Body of pancreas (tissue), 4 donors: ENCODE measurements around the gene KDM4C. TPM values are rescaled to one million over a fixed set of nuclear protein-coding genes. Genes with fewer than 3 reads are reported as not detected.

Source experiments
- ATAC-seq: fragments of 150-250 bp; one replicate; pipeline ENCODE4 v1.9.1; 2016
- DNase-seq, 4 donors: peaks; one replicate each; pipeline ENCODE4 v3.0.0-alpha.2; 2019
- H3K27ac ChIP-seq, 4 donors: fragments of 200-600 bp; sonication (generic); 1 replicate in 3 of 4; 2 replicates in 1 of 4; pipeline versions ENCODE4 v1.5.1 to v1.6.1; 2016 to 2019; ENCODE audit warnings: mild to moderate bottlenecking in 1 of 4, mixed read lengths in 1 of 4, moderate library complexity in 1 of 4
- H3K27me3 ChIP-seq, 2 donors: fragments of 200-600 bp; sonication (generic); one replicate each; pipeline ENCODE4 v1.6.0; 2016; ENCODE audit warnings: mild to moderate bottlenecking in 1 of 2
- H3K36me3 ChIP-seq, 2 donors: fragments of 200-600 bp; sonication (generic); replicated peaks in 1 of 2; 2 replicates each; pipeline ENCODE4 v1.5.1; 2016; ENCODE audit warnings: low read depth in 2 of 2; ENCODE audit not compliant: insufficient read depth in 1 of 2
- H3K4me1 ChIP-seq: fragments of 200-600 bp; sonication (generic); one replicate; pipeline ENCODE4 v1.6.0; 2016
- H3K4me3 ChIP-seq, 2 donors: fragments of 200-600 bp; sonication (generic); 1 replicate in 1 of 2; 2 replicates in 1 of 2; pipeline ENCODE4 v1.5.1; 2016 to 2019
- H3K9me3 ChIP-seq, 3 donors: fragments of 200-600 bp; sonication (generic); 1 replicate in 2 of 3; 2 replicates in 1 of 3; pipeline ENCODE4 v1.5.1; 2016
- POLR2A ChIP-seq, 3 donors: fragments of 450-650 bp; IDR thresholded peaks; one replicate each; pipeline ENCODE4 v1.6.1; 2016; ENCODE audit warnings: antibody characterized with exemption in 3 of 3, mild to moderate bottlenecking in 2 of 3
- WGBS, 2 donors: methylation state at CpG; one replicate each; pipeline ENCODE4 v1.1.5; 2017; 5-methylcytosine and 5-hydroxymethylcytosine counted together
- intact Hi-C: fragments of 100-400 bp; cut with DNase I; formaldehyde crosslinking; loops from one replicate; pipeline ENCODE4 v1.15.1; 2023
- total RNA-seq, 2 donors: library from RNA; depleted of rRNA; stranded (reverse); fragments of >200 nt; gene quantifications; one replicate each; pipeline ENCODE4 v1.1.0, GENCODE V29; 2016
- TF ChIP-seq, protein P1 (sequence below), 7 experiments: fragments of 450-650 bp in 4 of 7; fragments of 200-600 bp in 3 of 7; sonication (generic) in 3 of 7; IDR thresholded peaks; one replicate each; pipeline ENCODE4 v1.5.1; 2016 to 2019; ENCODE audit warnings: antibody characterized with exemption in 7 of 7

KDM4C gene
- total RNA-seq, 2 donors from 2014 or later = 40.5 to 48.5 TPM

DNA sequence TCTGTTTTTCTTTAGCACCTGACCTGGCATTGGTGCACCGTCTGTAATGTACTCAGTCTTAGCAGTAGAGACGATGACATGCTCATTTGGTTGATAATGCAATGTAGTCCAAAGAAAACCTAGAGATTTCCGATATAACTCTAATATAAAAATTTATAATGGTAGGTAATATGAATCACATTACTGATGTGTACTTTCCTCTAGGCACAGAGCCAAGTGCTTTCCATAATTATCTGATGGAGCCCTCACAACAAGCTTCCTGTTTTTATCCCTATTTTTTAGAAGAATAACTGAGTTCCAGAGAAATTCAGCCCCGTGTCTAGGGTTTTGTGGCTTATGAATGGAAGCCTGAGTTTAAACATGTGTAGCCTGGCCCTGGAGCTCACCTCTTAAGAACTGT lies 53.7 kb downstream of the KDM4C start:
- intact Hi-C loops = no loop called here
- H3K4me1 ChIP-seq = peaks cover 8% of the 10 kb centered on the region
- H3K4me3 ChIP-seq = no peak overlapping the region
- no peak for ATAC-seq
- 52 to 71% methylated on average over 4 of the region's 4 CpGs for WGBS, 2 donors
- H3K27me3 ChIP-seq = no peaks in the 10 kb centered on the region
- H3K27ac ChIP-seq = no peak overlapping the region
- no peak for DNase-seq
- TF ChIP-seq POLR2A (IDR thresholded peaks at IDR 0.05) = no peak
- TF ChIP-seq, protein P1, sequence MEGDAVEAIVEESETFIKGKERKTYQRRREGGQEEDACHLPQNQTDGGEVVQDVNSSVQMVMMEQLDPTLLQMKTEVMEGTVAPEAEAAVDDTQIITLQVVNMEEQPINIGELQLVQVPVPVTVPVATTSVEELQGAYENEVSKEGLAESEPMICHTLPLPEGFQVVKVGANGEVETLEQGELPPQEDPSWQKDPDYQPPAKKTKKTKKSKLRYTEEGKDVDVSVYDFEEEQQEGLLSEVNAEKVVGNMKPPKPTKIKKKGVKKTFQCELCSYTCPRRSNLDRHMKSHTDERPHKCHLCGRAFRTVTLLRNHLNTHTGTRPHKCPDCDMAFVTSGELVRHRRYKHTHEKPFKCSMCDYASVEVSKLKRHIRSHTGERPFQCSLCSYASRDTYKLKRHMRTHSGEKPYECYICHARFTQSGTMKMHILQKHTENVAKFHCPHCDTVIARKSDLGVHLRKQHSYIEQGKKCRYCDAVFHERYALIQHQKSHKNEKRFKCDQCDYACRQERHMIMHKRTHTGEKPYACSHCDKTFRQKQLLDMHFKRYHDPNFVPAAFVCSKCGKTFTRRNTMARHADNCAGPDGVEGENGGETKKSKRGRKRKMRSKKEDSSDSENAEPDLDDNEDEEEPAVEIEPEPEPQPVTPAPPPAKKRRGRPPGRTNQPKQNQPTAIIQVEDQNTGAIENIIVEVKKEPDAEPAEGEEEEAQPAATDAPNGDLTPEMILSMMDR (IDR thresholded peaks at IDR 0.05) = no peak
- H3K36me3 ChIP-seq = peaks cover 0 to 3% of the 10 kb centered on the region in 2 donors
- H3K9me3 ChIP-seq = no peaks in the 10 kb centered on the region

DNA sequence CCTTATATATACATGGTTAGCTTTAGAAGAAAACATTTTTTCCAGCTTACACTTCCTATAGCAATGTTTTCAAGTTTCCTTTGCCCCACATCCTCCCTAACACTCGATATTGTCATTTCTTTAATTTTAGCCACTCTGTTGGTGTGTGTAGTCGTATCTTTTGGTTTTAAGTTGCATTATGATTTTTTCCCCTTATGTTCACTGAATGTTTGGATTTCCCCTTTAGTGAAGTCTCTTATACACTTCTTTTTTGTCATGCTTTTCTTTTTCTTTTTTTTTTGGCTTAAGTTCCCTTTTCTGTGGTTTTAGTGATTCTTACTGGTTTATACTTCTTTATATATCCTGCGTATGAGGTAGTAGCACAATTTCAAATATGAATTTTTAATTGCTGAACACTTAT lies 58.8 kb downstream of the KDM4C start:
- Histone ChIP-seq H3K36me3 (peaks cover 0 to 3% of the 10 kb centered on the region in 2 donors), H3K4me1 (peaks cover 1% of the 10 kb centered on the region), H3K27ac (no peak overlapping the region), H3K4me3 (no peak overlapping the region), H3K27me3 (no peaks in the 10 kb centered on the region), H3K9me3 (no peaks in the 10 kb centered on the region)
- TF ChIP-seq, protein P1 (IDR thresholded peaks at IDR 0.05) = no peak
- no peak for TF ChIP-seq POLR2A (IDR thresholded peaks at IDR 0.05)
- ATAC-seq (no peak), DNase-seq (no peak)
- intact Hi-C loops = no loop called here
- WGBS, 2 donors = 82 to 91% methylated on average over 3 of the region's 3 CpGs

DNA sequence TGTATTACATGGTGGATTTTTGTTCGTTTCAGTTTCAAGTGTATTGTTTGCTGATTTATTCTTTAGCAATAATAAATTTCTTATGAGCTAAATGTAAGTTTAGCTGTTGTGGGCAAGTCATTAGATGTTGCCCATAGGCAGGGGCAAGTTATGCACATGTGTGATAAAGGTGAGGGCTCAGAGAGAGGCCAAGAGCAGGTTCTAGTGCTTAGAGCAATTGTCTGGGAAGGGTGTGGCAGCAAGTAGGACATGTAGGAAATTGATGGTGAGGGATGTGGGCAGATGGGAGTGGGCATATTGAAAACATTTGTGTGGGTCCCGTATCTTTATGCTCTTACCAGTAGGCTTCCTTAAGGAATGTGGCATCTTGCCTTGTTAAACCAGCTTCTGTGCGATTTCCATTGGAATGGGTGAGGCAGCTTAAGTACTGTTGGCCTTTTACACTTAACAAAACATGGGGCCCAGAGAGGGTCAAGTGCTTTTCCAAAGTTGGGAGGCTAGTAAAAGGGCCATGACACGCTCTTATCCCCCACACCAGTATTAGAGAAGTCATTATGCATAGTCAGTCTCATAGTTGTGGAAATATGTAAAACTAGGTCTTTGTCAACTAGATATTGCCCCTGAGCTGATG lies 60.6 kb downstream of the KDM4C start:
- Histone ChIP-seq H3K4me3 (no peak overlapping the region), H3K4me1 (no peaks in the 10 kb centered on the region), H3K9me3 (no peaks in the 10 kb centered on the region), H3K27me3 (no peaks in the 10 kb centered on the region), H3K27ac (no peak overlapping the region), H3K36me3 (peaks cover 0 to 5% of the 10 kb centered on the region in 2 donors)
- TF ChIP-seq, protein P1 (IDR thresholded peaks at IDR 0.05) = no peak
- no peak for TF ChIP-seq POLR2A (IDR thresholded peaks at IDR 0.05)
- intact Hi-C loops = no loop called here
- ATAC-seq = no peak
- DNase-seq = no peak
- WGBS, 2 donors = 86 to 89% methylated on average over 4 of the region's 4 CpGs

DNA sequence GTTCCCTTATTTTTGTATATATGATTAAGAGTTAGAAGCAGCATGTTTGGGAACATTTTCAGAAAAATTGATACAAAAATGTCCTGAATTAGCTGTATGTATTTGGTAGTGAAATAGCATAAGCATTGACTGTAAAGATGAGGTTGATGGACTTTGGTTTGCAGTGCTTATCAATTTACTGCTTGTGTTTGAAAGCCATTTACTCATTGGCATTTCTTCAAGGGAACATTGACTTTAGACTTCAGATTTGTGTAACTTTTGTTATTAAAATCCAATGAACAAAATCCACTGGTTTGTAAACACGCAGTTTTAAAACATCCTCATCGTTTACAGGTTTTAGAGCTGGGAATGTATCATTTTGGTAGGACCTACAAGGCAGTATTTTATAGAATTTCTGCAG lies 61.3 kb downstream of the KDM4C start:
- Histone ChIP-seq H3K4me1 (no peaks in the 10 kb centered on the region), H3K9me3 (no peaks in the 10 kb centered on the region), H3K27me3 (no peaks in the 10 kb centered on the region), H3K27ac (no peak overlapping the region), H3K4me3 (no peak overlapping the region), H3K36me3 (peaks cover 0 to 8% of the 10 kb centered on the region in 2 donors)
- WGBS, 2 donors = 44 to 45% methylated on average over 2 of the region's 2 CpGs
- ATAC-seq (no peak), DNase-seq (no peak)
- intact Hi-C loops = no loop called here
- TF ChIP-seq, protein P1 (IDR thresholded peaks at IDR 0.05) = no peak
- no peak for TF ChIP-seq POLR2A (IDR thresholded peaks at IDR 0.05)

DNA sequence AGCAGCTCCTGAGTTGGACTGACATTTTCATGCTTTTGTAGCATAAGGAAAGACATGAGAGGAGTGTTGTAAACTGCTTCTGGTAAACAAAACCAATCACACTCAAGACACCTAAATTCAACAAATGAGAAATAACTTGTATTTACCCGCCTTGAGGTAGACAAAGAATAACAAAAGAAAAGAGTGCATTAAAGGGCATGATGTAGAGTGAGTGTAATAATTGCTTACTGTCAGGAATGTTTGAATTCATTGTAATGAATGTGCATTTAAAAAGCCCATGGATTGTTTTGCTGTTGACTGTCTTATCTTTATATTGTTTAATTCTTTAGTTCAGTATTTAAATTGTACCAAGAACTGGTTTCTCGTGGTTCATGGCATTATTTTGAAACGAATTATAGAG lies 61.8 kb downstream of the KDM4C start:
- Histone ChIP-seq H3K9me3 (no peaks in the 10 kb centered on the region), H3K27ac (no peak overlapping the region), H3K27me3 (no peaks in the 10 kb centered on the region), H3K36me3 (peaks cover 0 to 9% of the 10 kb centered on the region in 2 donors), H3K4me1 (no peaks in the 10 kb centered on the region), H3K4me3 (no peak overlapping the region)
- ATAC-seq (no peak), DNase-seq (no peak)
- intact Hi-C loops = no loop called here
- WGBS, 2 donors = 80 to 89% methylated on average over 3 of the region's 3 CpGs
- TF ChIP-seq, protein P1 (IDR thresholded peaks at IDR 0.05) = no peak
- TF ChIP-seq POLR2A (IDR thresholded peaks at IDR 0.05) = no peak
